ENCODE data around the gene SCNN1B.
A peak's percentile ranks its signal among the peaks of the same experiment; 100 is the strongest.

Gene SCNN1B

DNA sequence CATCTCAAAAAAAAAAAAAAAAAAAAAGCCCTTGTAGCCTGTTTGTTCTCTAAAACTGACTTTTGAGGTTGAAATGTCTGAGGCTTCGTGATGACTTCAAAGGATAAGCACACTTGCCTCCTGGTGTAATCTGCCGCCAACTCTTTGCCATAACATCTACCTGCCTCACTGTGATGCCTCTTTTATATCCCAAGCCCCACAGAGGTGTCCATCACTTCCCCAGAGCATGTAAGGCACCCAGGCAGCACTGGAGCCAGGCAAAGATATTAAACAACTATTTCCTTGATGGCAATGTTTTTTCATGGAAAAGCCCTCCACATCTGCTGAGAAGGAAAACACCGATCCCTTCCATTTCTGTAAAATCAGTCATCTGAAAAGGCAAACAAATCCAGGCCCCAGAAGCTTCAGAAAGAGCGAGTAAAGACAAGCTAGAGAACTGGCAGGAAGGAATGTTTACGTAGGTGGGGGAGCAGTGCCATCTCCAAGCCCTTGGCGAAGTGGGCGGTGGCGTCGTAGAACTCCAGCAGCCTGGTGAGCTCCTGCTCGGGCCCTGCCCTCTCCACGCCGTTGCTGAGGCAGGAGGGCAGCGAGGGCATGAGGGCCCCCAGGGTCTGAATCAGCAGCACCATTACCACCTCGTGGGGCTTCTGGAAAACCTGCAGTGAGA is 122.3 kb downstream of the SCNN1B start:
- peaks cover 6% of the 10 kb centered on the region for H3K4me1 Mint-ChIP-seq
- TF ChIP-seq, protein P1, sequence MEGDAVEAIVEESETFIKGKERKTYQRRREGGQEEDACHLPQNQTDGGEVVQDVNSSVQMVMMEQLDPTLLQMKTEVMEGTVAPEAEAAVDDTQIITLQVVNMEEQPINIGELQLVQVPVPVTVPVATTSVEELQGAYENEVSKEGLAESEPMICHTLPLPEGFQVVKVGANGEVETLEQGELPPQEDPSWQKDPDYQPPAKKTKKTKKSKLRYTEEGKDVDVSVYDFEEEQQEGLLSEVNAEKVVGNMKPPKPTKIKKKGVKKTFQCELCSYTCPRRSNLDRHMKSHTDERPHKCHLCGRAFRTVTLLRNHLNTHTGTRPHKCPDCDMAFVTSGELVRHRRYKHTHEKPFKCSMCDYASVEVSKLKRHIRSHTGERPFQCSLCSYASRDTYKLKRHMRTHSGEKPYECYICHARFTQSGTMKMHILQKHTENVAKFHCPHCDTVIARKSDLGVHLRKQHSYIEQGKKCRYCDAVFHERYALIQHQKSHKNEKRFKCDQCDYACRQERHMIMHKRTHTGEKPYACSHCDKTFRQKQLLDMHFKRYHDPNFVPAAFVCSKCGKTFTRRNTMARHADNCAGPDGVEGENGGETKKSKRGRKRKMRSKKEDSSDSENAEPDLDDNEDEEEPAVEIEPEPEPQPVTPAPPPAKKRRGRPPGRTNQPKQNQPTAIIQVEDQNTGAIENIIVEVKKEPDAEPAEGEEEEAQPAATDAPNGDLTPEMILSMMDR (IDR thresholded peaks at IDR 0.05): no peak
- no peaks in the 10 kb centered on the region for H3K9me3 Mint-ChIP-seq
- H3K36me3 Mint-ChIP-seq (ENCODE audit: low read depth): peaks cover 43% of the 10 kb centered on the region
- DNase-seq: no peak
- H3K4me3 Mint-ChIP-seq: no peak overlapping the region
- no peaks in the 10 kb centered on the region for H3K27me3 Mint-ChIP-seq (ENCODE audit: low read depth, poor library complexity)
- H3K27ac Mint-ChIP-seq: peak overlapping the region; percentile 45

DNA sequence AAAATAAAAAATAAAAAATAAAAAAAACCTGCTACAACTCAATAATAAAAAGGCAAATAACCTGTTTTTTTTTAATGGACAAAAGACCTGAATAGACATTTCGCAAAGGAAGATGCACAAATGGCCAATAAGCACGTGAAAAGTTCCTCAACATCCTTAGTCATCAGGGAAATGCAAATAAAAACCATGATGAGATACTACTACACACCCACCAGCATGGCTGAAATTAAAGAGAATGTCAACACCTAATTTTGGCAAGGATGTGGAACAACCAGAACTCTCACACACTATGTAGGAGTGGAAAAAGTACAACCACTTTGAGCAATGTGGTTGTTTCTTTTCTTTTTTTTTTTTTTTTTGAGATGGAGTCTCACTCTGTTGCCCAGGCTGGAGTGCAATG is 126.2 kb downstream of the SCNN1B start:
- TF ChIP-seq, protein P1 (IDR thresholded peaks at IDR 0.05): no peak
- peaks cover 6% of the 10 kb centered on the region for H3K4me1 Mint-ChIP-seq
- no peaks in the 10 kb centered on the region for H3K27me3 Mint-ChIP-seq (ENCODE audit: low read depth, poor library complexity)
- DNase-seq: no peak
- H3K4me3 Mint-ChIP-seq: no peak overlapping the region
- peaks cover 47% of the 10 kb centered on the region for H3K36me3 Mint-ChIP-seq (ENCODE audit: low read depth)
- no peak overlapping the region for H3K27ac Mint-ChIP-seq
- H3K9me3 Mint-ChIP-seq: no peaks in the 10 kb centered on the region
